Measurements from ENCODE around the gene TAS2R1.
"Not testable (repeated sequence)": the region's sequence is repeated elsewhere in the genome, so short reads cannot be mapped to it uniquely, and the experiment has no call there.

Gene TAS2R1

DNA sequence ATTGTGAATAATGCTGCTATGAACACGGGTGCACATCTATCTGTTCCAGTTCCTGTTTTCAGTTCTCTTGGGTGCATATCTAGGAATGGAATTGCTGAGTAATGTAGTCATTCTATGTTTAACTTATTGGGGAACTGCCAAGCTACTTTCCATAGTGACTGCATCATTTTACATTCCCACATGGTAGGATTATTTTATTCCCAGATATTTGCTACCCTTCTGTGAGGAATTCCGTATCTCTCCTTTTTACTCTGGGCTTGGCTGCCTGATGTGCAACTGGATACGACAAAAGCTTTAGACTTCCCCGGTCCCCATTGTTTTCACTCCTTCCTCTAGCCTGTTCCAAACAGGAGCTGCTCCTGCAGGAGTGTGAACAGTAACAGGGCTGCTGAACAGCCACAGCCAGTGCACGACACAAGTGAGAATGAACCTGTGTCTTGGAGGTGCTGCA, 7.2 kb downstream of the TAS2R1 start:
- peak; percentile 83 for DNase-seq (ENCODE audit: low read depth, low spot score)

DNA sequence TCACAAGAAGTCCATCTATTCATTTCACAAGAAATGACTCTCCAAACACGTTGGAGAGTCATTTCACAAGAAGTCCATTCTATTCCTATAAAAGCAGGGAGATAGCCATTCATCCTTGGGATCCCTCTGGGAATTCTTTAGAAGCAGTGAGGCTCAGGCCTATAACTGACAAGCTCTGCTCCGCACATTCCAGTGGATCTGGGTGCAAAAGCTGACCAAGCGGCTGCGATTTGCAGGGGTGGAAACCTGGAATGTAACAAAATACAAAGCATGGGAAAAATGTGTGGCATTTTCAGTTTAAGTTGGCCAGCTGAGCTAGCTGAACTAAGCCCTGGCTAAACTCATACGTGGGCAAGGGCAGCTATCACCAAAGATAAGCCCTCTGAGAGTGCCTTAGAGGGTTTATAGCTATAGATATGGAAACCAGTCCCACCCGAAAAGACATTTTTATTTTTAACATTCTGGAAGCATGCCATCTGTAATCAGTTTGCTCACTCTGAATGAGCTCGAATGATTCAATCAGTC, 8.7 kb downstream of the TAS2R1 start:
- DNase-seq (ENCODE audit: low read depth, low spot score): peak; percentile 73

DNA sequence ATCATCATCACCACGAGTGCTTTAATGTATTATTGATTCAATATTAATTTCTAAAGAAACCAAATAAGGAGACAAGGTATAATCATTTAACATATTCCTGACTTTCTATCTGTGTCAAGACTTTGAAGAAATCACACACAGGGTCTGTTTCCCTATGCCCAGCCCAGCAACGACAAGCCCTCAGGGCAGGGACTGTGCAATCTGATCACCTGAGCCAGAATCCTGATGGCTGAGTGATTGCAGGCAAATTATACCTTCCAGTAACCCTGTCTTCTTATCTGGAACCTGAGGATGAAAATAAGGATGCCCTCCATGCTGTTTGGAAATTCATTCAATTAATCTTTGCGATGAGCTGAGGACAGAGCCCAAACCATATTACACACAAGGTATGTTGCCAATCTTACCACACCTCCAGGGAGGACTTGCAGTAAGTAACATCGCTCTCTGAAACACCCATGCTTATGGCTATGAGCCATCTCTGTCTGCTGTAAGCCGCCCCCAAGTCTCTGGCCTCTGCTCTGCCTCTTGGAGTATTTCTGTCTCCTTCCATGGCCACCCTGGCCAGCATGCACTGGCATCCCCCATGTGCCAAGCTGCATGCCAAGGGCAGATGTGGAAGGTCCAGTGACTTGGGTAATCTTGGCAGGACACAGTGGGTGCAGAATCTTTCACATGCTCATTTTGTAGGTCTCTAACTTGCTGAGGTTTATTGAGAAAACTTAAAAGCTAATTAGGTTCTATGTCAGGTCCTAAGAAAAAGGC, 10.6 kb downstream of the TAS2R1 start:
- DNase-seq (ENCODE audit: low read depth, low spot score): no peak

DNA sequence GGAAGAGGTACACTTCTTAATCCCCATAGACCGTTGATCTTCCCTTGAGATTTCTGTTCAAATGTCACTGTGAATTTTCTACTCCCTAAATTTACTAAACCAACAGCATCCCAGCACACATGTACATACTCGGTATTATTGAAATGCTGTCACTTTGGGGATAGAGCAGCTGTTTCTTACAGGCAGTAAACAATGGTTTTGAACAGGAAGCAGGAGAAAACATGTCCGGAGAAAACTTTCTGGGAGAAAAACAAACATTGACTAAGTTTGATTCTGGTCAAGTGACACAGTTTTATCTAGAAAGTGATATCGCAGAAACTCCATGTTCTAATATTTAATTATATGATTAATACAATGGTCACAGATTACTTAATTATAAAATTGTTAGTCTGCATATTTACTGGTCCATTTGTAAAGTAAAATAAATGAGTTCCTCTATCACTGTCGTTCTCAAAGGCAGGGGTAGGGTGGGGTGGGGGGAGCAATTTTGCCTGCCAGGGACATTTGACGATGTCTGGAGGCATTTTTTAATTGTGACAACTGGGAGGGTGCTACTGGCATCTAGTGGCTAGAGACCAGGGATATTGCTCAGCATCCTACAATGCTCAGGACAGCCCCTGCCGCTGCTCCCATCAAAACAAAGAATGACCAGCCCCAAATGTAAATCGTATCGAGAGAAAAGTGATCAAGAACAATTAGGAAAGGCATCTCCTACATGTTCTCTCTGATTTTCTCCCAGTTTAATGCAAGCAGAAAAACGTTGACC, 12.2 kb downstream of the TAS2R1 start:
- no peak for DNase-seq (ENCODE audit: low read depth, low spot score)

DNA sequence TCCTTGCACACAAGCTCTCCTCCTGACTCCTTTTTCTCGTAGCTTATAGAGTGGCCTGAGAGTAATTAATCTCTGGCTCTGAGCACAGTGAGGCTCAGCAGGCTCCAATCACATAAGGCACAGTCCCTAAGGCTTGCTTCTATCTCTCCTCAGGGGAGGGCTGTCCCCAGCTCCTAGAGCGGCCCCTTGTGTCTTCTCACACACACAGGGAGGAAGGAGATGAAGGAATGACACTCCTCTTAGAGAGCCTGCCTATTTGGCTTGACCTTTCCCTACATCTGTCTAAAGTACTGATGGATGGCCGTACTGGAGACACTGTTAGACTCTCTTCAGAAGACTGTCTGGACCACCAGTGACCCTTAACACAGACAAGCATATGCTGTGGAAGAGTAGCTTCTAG, 12.9 kb downstream of the TAS2R1 start:
- no peak for DNase-seq (ENCODE audit: low read depth, low spot score)

DNA sequence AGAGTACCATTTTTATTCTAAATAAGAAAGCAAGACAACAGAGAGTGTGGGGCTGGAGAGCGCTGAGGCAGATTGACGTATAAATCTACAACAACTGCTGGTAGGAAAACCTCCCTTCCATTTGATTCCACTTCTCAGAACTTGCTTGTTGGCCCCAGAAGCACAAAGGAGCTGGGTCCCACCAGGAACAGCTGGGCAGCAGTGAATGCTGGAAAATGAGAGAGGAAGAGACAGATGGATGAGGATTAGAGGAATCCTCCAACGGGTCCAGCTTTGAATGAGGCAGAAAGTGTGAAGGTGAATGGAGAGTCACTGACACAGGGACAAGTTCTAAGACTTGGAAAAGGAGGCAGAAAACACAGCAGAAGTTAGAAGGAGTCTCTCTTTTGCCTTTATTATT, 14.8 kb downstream of the TAS2R1 start:
- no peak for DNase-seq (ENCODE audit: low read depth, low spot score)

DNA sequence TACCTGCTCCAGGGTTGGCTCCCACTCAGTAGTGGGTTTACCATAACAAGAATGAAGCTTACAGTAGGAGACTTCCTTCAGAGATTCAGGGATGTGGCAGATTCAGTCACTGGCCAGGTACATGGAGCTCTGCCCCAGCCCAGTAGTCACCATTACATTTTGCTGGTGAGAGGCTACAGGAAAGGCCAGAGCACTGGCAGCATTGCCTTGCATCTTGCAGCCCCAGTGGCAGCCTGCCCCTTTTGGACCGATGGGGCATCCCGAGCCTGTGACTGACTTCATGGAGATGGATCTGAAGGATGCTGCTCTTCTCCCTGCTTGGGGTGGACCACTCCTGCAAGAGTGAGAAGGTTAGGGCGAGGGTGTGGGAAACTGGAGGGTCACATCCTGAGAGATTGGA, 16.8 kb downstream of the TAS2R1 start:
- DNase-seq (ENCODE audit: low read depth, low spot score): no peak

DNA sequence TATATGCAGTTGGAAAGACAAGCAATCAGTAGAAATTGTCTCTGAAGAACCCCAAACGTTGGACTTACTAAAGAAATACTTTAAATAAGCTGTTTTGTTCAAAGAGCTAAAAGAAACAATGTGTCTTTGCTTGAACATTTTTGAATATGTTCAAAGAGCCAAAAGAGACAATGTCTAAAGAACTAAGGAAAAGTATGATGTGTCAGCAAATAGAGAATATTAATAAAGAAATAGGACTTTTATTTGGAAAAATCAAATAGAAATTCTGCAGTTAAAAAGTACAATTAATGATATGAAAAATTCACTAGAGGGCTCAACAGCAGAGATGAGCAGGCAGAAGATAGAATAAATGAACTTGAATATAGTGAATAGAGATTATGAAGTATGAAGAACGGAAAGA, 19.2 kb downstream of the TAS2R1 start:
- no peak for DNase-seq (ENCODE audit: low read depth, low spot score)

DNA sequence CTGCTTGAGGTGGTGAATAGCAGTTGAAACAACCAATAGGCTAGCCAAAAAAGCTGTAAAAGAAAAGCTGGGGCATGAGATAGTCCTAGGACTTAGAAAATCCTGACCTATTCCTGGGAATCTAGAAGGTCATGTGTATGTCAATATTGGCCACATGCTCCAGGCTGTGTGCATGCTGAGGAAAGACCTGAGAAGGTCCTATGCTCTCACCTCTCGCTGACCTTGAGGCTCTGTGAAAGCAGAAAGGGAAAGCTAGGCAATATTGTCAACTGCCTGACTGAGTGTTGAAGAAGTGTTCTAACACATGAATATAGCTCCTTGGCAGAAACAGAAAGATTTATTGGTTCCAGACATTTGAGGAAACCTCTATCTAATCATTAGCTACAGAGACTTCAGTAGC, 19.8 kb downstream of the TAS2R1 start:
- no peak for DNase-seq (ENCODE audit: low read depth, low spot score)

DNA sequence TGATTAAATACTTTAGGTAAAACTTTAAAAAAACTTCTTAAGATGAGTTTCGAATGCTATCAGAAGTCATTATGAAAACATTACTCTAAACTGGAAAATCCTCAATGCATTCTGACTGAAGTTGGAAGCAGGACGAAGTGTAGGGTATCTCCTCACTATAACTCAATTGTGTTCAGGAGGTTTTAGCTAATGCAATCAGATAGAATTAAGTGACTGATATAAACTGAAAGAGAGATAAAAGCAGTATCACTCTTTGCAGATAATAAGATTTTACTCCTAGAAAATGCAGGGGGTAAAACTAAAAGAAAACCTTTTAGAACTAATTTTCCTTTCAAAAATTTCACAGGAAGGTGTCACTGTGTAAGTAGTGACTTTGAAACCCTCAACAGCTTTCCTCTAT, 22.1 kb downstream of the TAS2R1 start:
- DNase-seq (ENCODE audit: low read depth, low spot score): no peak

DNA sequence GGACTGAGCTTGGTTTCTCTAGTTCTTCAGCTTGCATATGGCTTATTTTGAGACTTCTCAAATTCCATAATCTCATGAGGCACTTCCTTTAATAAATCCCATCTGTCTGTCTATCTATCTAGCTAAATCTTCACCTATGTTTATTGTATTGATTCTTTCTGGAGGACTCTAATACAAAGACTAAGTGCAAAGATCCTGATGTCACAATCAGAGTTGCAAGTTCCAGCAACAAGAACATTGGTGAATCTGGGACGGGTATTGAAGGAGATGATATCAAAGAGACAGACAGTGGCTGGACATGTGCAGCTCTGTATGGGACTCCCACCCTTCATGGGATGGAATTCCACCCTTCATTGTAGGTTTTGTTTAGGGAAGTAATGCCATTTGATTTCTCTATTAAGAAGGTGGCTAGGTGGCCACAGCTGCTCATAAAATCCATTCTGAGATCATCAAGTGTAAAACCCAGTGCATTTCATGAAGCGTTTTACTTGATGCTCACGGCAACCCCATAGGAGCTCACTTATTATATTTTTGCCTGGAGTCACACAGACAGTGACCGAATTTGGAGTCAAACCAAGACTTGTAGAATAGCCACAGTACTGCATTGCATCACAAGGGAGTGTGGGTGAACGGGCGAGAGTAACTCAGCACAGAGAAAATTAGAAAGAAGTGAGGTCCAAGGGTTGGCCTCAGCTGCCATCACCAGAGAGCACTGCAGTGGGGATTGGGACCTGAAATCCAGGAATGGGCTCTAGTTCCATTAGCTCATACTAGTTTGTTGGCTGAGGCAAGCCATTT, 24.9 kb downstream of the TAS2R1 start:
- no peak for DNase-seq (ENCODE audit: low read depth, low spot score)

DNA sequence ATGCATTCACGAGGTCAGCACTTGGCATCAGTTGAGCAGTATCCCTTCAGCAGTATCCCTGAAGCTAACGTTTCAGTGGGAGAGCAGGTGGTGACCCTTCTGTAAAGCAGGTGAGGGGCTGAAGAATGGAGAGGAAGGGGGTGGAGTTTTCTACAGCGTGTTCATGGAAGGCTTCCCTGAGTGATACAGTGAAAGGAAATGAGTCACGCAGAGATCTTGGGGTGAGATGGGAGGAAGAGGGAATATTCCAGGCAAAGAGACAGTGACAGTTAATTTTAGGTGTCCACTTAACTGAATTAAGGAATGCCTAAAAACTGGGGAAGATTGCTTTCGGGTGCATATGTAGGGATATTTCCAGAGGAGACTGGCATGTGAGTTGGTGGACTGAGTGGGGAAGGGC, 25.7 kb downstream of the TAS2R1 start:
- DNase-seq (ENCODE audit: low read depth, low spot score): no peak

DNA sequence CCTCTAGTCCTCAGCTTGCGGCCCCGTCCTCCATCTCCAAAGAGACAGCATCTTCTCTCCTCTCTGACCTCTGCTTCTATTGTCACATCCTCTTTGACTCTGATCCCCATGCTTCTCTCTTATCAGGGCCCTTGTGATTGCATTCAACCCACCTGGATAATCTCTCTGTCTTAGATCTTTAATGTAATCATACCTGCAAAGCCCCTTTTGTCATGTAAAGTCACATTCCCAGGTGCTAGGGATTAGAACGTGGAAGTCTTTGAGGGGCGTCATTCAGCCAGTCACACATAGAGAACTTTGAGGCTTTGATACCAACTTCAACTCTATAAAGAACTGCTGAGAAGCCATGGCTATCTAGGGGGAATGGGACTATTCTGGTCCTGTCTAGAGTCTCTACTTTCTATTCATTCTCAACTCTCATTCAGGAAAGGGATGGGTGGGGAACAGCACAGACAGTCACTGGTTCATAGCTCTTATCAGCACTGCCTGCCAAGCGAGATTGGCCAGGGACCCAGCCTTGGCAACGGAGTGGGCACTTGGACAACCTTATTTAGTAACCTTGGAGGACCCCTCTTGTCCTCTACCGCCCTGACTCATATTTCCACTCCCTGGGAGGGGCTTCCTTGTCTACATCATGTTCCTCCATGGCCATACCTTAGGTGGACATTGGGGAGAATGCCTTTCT, 29.0 kb downstream of the TAS2R1 start:
- no peak for DNase-seq (ENCODE audit: low read depth, low spot score)

DNA sequence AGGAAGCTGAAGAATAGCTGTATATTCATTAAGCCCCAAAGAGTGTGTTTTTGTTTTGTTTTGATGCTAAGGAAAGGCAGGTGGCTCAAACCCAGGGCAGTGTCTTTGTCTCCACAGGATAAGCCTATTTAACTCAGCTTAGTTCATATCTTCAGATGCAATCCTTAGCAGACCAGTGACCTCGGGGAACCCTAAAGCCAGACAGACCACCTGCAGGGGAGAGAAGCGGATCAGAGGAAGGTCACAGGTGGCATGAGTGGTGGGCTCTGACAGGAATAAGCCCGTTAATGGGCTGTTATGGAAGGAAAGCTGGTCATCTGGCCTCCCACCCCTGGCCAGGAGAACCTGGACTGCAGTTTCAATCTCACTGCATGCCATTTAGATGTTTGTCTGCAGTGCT, 30.8 kb downstream of the TAS2R1 start:
- DNase-seq (ENCODE audit: low read depth, low spot score): no peak

DNA sequence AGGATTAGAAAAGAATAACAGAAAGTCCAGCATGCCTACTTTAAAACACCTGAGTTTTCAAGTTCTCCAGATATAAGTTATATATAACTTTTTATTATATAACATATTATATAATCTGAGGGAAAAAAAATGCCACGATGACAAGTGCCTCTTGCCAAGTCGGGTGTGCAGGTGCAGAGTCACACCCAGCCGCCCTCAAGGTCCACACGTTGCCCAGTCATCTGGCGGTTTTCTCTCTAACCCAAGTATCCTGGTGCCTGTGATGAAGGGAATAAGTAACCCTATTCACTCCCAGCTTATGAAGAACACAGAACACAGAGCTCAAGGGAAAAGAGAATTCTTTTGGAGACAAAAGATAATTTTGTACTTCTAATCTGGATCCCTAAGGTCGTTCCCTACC, 31.8 kb downstream of the TAS2R1 start:
- DNase-seq (ENCODE audit: low read depth, low spot score): not testable (repeated sequence)

DNA sequence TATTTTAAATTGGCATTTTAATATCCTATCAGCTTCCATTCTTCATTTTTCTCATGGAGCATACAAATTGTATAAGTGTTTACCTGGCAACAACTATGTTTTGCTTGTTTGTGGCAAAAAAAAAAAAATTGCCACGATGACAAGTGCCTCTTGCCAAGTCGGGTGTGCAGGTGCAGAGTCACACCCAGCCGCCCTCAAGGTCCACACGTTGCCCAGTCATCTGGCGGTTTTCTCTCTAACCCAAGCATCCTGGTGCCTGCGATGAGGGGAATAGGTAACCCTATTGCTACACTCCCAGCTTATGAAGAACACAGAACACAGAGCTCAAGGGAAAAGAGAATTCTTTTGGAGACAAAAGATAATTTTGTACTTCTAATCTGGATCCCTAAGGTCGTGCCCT, 32.8 kb downstream of the TAS2R1 start:
- DNase-seq (ENCODE audit: low read depth, low spot score): not testable (repeated sequence)

DNA sequence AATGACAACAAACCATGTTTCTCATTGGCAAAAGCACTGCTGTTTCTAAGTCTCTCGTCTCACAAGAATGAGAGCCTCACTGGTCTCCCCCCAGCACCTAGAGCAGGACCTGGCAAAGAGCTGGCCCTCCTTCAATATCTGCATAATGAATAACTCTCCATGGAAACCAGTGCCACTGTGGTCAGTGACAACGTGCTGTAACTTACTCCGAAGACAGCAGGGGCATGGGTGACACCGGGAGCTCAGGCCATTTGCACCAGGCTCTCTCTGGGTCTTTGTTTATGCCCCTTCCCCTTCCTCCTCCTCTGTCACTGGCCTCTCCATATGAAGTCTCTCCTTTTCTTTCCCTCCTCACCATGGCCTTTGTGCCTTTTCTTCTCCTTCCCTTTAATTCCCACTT, 33.3 kb downstream of the TAS2R1 start:
- DNase-seq (ENCODE audit: low read depth, low spot score): no peak

DNA sequence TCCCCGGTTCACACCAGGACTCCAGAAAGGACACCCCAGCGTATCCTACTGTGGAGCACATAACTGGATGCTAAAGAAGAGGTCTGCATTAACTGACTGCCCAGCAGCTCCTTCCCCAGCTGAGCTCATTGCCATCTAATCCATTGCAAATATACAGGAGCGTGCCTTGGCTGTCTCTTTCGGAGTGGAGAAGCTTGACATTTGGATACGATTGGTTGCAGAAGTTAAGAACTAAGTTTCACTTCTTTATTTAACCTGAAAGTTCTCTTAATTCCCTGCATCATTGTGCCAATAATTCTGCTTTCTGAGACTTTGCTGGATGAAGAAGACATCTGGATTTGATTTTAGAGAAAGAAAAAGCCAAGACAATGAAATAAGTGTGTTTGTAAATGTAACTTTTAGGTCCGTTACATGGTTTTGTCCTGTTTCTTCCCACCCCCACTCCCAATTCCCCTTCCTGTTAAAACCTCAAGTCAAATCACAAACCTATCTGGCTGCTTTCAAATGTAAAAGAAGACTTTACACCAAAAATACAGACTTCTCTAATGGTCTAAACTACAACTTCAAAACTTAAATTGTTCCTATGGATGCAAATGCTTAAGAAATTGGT, 33.9 kb downstream of the TAS2R1 start:
- DNase-seq (ENCODE audit: low read depth, low spot score): no peak

DNA sequence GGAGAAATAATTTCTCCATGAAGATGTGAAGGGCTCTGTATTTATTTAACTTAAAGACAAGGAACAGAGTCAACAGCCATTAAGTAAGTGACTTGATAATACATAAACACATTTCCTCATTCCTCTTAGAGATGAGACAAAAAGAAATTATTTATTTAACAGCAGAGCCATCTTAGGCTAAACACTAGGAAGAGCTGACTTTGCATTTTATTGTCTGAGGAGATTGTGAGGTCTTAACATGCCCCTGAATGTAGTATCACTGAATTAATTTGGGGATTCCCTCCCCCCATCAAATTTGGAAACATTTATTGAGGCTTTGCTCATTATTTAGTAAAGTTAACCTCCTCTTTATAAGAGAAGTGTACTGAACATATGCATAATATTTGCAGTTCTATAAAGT, 35.2 kb downstream of the TAS2R1 start:
- no peak for DNase-seq (ENCODE audit: low read depth, low spot score)

DNA sequence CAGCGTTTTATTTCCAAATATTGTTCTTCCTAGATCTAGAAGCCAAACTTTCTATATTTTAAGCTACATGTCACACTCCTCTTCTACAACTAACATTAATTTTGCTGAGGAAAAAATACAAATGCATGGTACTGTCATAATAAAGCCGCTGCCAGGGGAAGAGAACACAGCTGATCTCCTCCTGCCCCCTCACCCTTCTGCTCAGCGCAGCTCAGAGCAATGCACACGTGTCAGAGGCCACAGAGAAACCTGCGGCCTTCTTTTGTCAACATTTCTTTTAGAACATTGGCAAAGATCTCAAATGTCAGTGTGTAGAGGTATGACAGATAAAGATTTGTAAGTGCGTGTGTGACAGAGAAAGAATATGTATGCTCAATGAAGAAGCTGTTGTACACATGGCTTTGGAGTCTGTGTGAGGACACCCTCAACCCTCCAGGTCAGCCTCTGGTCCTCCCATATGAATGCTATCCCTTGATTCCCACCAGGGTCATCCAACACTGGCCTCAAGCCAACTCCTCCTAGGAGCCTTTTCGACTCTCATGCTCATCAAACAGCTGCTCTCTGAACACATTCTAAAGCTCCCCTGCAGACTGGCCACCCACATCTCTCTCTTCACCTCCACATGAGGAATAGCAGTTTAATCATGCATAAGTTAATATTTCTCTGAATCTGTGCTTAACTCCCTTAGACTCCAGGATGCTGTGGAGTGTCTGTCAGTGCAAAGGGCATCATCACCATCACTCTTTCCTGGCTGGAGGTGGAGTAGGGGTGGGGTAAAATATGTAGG, 40.9 kb downstream of the TAS2R1 start:
- DNase-seq (ENCODE audit: low read depth, low spot score): no peak

Measured in astrocyte of the hippocampus (primary cell).